Trophoblast cell (in vitro differentiated cells and primary cell): ENCODE data around the gene TIGIT. TPM values are rescaled to one million over a fixed set of nuclear protein-coding genes. Genes with fewer than 3 reads are reported as not detected.

Source experiments
- DNase-seq, 2 donors: peaks; one replicate each; pipeline ENCODE4 v3.0.0-alpha.2; 2016
- H2AFZ ChIP-seq: 2 replicates; pipeline ENCODE4 v1.6.1; 2013; ENCODE audit warnings: low read length, moderate library complexity, mild to moderate bottlenecking; ENCODE audit not compliant: insufficient read depth, poor library complexity
- H2AK5ac ChIP-seq: 2 replicates; pipeline ENCODE4 v1.6.1; 2013; ENCODE audit warnings: mild to moderate bottlenecking, low read length
- H2BK120ac ChIP-seq: 2 replicates; pipeline ENCODE4 v1.6.1; 2013; ENCODE audit warnings: low read length, mild to moderate bottlenecking, moderate library complexity; ENCODE audit not compliant: insufficient read depth, poor library complexity
- H2BK12ac ChIP-seq: 2 replicates; pipeline ENCODE4 v1.6.1; 2013; ENCODE audit warnings: mild to moderate bottlenecking, low read length, moderate library complexity
- H2BK5ac ChIP-seq: 2 replicates; pipeline ENCODE4 v1.6.1; 2013; ENCODE audit warnings: low read length, low read depth, moderate library complexity, mild to moderate bottlenecking; ENCODE audit not compliant: poor library complexity
- H3K14ac ChIP-seq: 2 replicates; pipeline ENCODE4 v1.6.1; 2013; ENCODE audit warnings: mild to moderate bottlenecking, low read length
- H3K18ac ChIP-seq: 2 replicates; pipeline ENCODE4 v1.6.1; 2013; ENCODE audit warnings: mild to moderate bottlenecking, low read length
- H3K23ac ChIP-seq: 2 replicates; pipeline ENCODE4 v1.6.1; 2013; ENCODE audit warnings: low read length
- H3K27ac ChIP-seq: 2 replicates; pipeline ENCODE4 v1.5.1; 2013; ENCODE audit warnings: low read depth, mild to moderate bottlenecking, inconsistent platforms, low read length, moderate library complexity
- H3K27me3 ChIP-seq: 2 replicates; pipeline ENCODE4 v1.6.1; 2013; ENCODE audit warnings: inconsistent platforms, mild to moderate bottlenecking, low read length, moderate library complexity; ENCODE audit not compliant: insufficient read depth
- H3K36me3 ChIP-seq, 2 experiments: 1 replicate in 1 of 2; 2 replicates in 1 of 2; pipeline ENCODE4 v1.6.1; 2013; ENCODE audit warnings: low read length in 2 of 2, mild to moderate bottlenecking in 2 of 2, moderate library complexity in 1 of 2; ENCODE audit not compliant: insufficient read depth in 2 of 2, control insufficient read depth in 1 of 2
- H3K4ac ChIP-seq: 2 replicates; pipeline ENCODE4 v1.6.1; 2013; ENCODE audit warnings: low read depth, mild to moderate bottlenecking, low read length, moderate library complexity
- H3K4me1 ChIP-seq, 2 experiments: 1 replicate in 1 of 2; 2 replicates in 1 of 2; pipeline ENCODE4 v1.6.1; 2013; ENCODE audit warnings: low read length in 2 of 2, mild to moderate bottlenecking in 2 of 2, moderate library complexity in 1 of 2; ENCODE audit not compliant: insufficient read depth in 2 of 2, control insufficient read depth in 1 of 2
- H3K4me2 ChIP-seq: 2 replicates; pipeline ENCODE4 v1.6.1; 2013; ENCODE audit warnings: inconsistent platforms, mild to moderate bottlenecking, low read length, moderate library complexity
- H3K4me3 ChIP-seq: 2 replicates; pipeline ENCODE4 v1.5.1; 2013; ENCODE audit warnings: mild to moderate bottlenecking, low read depth, low read length, inconsistent platforms
- H3K79me1 ChIP-seq: one replicate; pipeline ENCODE4 v1.6.1; 2013; ENCODE audit warnings: low read length
- H3K79me2 ChIP-seq: 2 replicates; pipeline ENCODE4 v1.6.1; 2013; ENCODE audit warnings: low read length, mild to moderate bottlenecking; ENCODE audit not compliant: control insufficient read depth, insufficient read depth, poor library complexity
- H3K9ac ChIP-seq: 2 replicates; pipeline ENCODE4 v1.6.1; 2013; ENCODE audit warnings: mild to moderate bottlenecking, low read length
- H3K9me3 ChIP-seq: 2 replicates; pipeline ENCODE4 v1.6.1; 2013; ENCODE audit warnings: low read depth, mild to moderate bottlenecking, control low read depth, inconsistent platforms, low read length; ENCODE audit not compliant: insufficient read depth
- H4K12ac ChIP-seq: 2 replicates; pipeline ENCODE4 v1.6.1; 2013; ENCODE audit warnings: low read depth, mild to moderate bottlenecking, low read length, moderate library complexity
- H4K8ac ChIP-seq: 2 replicates; pipeline ENCODE4 v1.6.1; 2013; ENCODE audit warnings: low read depth, mild to moderate bottlenecking, low read length, moderate library complexity
- H4K91ac ChIP-seq: one replicate; pipeline ENCODE4 v1.6.1; 2013; ENCODE audit warnings: low read depth, mild to moderate bottlenecking, low read length, moderate library complexity
- WGBS: extraction: QIAGEN DNeasy Blood & Tissue Kit; methylation state at CpG from one replicate; pipeline ENCODE4 v1.1.7; 2013; ENCODE audit warnings: missing lambda C conversion rate; ENCODE audit not compliant: insufficient read length, insufficient coverage; ENCODE audit errors: extremely low coverage; 5-methylcytosine and 5-hydroxymethylcytosine counted together
- polyA plus RNA-seq: library from polyadenylated mRNA; stranded (reverse); fragments of 200-250 nt; gene quantifications from 2 replicates; pipeline ENCODE4 v1.2.3, GENCODE V29; 2013

TIGIT gene
- not detected in 2 replicates for polyA plus RNA-seq

DNA sequence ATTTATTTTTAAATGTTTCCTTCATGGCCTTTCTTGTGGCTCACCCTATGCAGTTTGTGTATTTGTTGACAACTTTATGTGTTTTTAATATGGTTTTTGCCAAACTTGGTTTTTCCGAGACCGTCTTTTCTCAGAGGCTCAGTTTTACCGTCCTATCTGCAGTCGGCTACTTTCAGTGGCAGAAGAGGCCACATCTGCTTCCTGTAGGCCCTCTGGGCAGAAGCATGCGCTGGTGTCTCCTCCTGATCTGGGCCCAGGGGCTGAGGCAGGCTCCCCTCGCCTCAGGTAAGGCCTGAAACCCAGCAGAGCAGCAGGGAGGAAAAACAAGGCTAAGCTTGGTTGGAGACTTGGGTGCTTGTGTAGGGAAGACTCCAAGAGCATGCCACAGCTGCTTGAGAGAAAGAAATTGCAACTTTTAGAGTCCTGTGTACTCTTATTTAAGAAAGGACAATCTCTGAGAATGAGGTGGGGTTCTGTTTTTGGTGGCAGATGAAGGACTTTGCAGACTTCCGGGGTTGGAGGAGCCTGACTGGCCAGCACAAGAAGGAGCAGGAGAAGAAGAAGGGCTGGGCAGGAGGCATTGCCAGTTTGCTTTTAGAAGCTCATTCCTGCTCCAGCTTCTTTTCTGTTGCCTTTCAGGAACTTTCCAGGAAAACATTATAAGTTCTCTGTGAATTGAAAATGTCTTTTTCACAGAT is at the start of gene TIGIT:
TIGIT (plus strand) TSS at position 191 of the 698 bp plus-strand sequence; CDS start at position 225, 34 bp downstream.
- H3K14ac ChIP-seq = no peak within 1 kb of the TSS
- no CpG with 5 or more reads among the region's 7 CpGs for WGBS
- H3K4me3 ChIP-seq = no peak within 1 kb of the TSS
- H3K9ac ChIP-seq = no peak within 1 kb of the TSS
- DNase-seq = no peak
- no peak within 1 kb of the TSS for H3K4ac ChIP-seq
- no peak within 1 kb of the TSS for H3K4me2 ChIP-seq
- no peak within 1 kb of the TSS for H4K91ac ChIP-seq
- no peaks in the 10 kb centered on the region for H3K27me3 ChIP-seq
- no peaks in the 10 kb centered on the region for H3K4me1 ChIP-seq
- H3K9me3 ChIP-seq = no peaks in the 10 kb centered on the region
- H2AFZ ChIP-seq = no peak within 1 kb of the TSS
- H4K12ac ChIP-seq = no peak within 1 kb of the TSS
- no peak within 1 kb of the TSS for H2BK120ac ChIP-seq
- H2BK5ac ChIP-seq = no peak within 1 kb of the TSS
- H2BK12ac ChIP-seq = no peak within 1 kb of the TSS
- H2AK5ac ChIP-seq = no peak within 1 kb of the TSS
- no peaks in the 10 kb centered on the region for H3K79me1 ChIP-seq
- H3K27ac ChIP-seq = no peak within 1 kb of the TSS
- H3K79me2 ChIP-seq = no peaks in the 10 kb centered on the region
- no peak within 1 kb of the TSS for H3K18ac ChIP-seq
- H4K8ac ChIP-seq = no peak within 1 kb of the TSS
- H3K23ac ChIP-seq = no peak within 1 kb of the TSS
- no peaks in the 10 kb centered on the region for H3K36me3 ChIP-seq

GRCh38 chr3:114252954-114253353 is 40.9 kb upstream of the TIGIT start:
- Histone ChIP-seq H3K27ac (no peak overlapping the region), H3K9me3 (no peaks in the 10 kb centered on the region), H2BK12ac (no peak overlapping the region), H3K4me2 (no peak overlapping the region), H2AK5ac (no peak overlapping the region), H3K23ac (no peak overlapping the region), H2BK5ac (no peak overlapping the region), H3K36me3 (no peaks in the 10 kb centered on the region), H3K4me3 (no peak overlapping the region), H3K27me3 (no peaks in the 10 kb centered on the region), H3K79me1 (no peaks in the 10 kb centered on the region), H3K79me2 (no peaks in the 10 kb centered on the region), H3K4ac (no peak overlapping the region), H4K12ac (no peak overlapping the region), H3K4me1 (no peaks in the 10 kb centered on the region), H4K8ac (no peak overlapping the region), H2BK120ac (no peak overlapping the region), H2AFZ (no peak overlapping the region), H3K18ac (no peak overlapping the region), H3K9ac (no peak overlapping the region), H4K91ac (no peak overlapping the region), H3K14ac (no peak overlapping the region)
- WGBS = no CpG with 5 or more reads among the region's 1 CpG
- no peak for DNase-seq

DNA sequence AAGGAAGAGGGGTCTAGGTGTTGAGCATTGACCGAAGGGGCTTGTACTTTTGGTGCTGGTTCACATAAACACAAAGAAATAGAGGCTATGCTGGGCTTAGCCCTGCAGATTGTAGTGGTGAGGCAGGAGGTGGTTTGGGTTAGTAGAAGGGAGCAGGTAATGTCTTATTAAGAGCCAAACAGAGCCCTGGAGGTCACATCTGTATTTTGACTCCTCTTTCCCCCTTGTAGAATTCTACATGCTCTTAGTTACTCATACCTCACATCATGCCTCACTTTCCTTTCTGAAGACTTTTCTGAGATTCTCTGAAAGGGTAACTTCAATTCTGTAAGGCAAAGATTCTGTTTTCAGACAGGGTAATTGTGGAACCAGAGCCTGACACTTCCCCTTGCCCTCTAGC is 40.3 kb upstream of the TIGIT start:
- H3K23ac ChIP-seq = no peak overlapping the region
- H2AK5ac ChIP-seq = no peak overlapping the region
- no peaks in the 10 kb centered on the region for H3K4me1 ChIP-seq
- no peak overlapping the region for H4K12ac ChIP-seq
- H2AFZ ChIP-seq = no peak overlapping the region
- H3K79me2 ChIP-seq = no peaks in the 10 kb centered on the region
- no peak overlapping the region for H3K27ac ChIP-seq
- no peak overlapping the region for H3K4me3 ChIP-seq
- H2BK120ac ChIP-seq = no peak overlapping the region
- DNase-seq = no peak
- no peak overlapping the region for H3K14ac ChIP-seq
- no peak overlapping the region for H3K4me2 ChIP-seq
- no peaks in the 10 kb centered on the region for H3K27me3 ChIP-seq
- no peak overlapping the region for H3K4ac ChIP-seq
- no peak overlapping the region for H4K8ac ChIP-seq
- no peak overlapping the region for H4K91ac ChIP-seq
- no peaks in the 10 kb centered on the region for H3K9me3 ChIP-seq
- no peak overlapping the region for H2BK12ac ChIP-seq
- H3K9ac ChIP-seq = no peak overlapping the region
- no CpG with 5 or more reads among the region's 1 CpG for WGBS
- no peak overlapping the region for H2BK5ac ChIP-seq
- no peaks in the 10 kb centered on the region for H3K79me1 ChIP-seq
- no peak overlapping the region for H3K18ac ChIP-seq
- H3K36me3 ChIP-seq = no peaks in the 10 kb centered on the region

DNA sequence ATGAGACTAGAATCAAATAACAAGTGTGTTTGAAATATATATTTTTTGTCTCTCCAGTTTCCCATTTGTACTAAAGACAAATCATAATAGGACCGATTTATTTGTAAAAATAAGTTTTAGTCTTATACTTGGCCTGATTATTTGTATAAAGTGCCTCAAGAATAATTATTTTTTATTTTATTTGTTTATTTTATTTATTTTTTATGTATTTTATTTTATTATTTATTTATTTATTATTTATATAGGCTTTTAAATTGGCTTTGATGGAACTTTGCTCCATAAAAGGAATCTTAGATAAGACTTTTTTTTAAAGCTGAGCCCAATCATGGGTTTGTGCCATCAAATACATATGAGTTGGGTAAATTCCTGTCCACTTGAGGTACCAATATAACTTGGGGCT is 34.3 kb upstream of the TIGIT start:
- no peak overlapping the region for H2BK120ac ChIP-seq
- H3K9ac ChIP-seq = no peak overlapping the region
- no peaks in the 10 kb centered on the region for H3K79me1 ChIP-seq
- no peaks in the 10 kb centered on the region for H3K36me3 ChIP-seq
- H3K14ac ChIP-seq = no peak overlapping the region
- no peak overlapping the region for H3K4ac ChIP-seq
- no peak for DNase-seq
- H3K4me1 ChIP-seq = no peaks in the 10 kb centered on the region
- H3K4me3 ChIP-seq = no peak overlapping the region
- H2BK12ac ChIP-seq = no peak overlapping the region
- no peak overlapping the region for H3K27ac ChIP-seq
- H2BK5ac ChIP-seq = no peak overlapping the region
- no peaks in the 10 kb centered on the region for H3K79me2 ChIP-seq
- no peak overlapping the region for H4K8ac ChIP-seq
- H2AFZ ChIP-seq = no peak overlapping the region
- H2AK5ac ChIP-seq = no peak overlapping the region
- WGBS = no CpG with 5 or more reads among the region's 1 CpG
- H3K23ac ChIP-seq = no peak overlapping the region
- H4K91ac ChIP-seq = no peak overlapping the region
- no peak overlapping the region for H3K18ac ChIP-seq
- H4K12ac ChIP-seq = no peak overlapping the region
- H3K9me3 ChIP-seq = no peaks in the 10 kb centered on the region
- no peak overlapping the region for H3K4me2 ChIP-seq
- H3K27me3 ChIP-seq = no peaks in the 10 kb centered on the region
